Uterus (tissue), 2 donors: ENCODE data around the gene CDCP2.

ENCODE experiments used
- CTCF ChIP-seq, 4 experiments: fragments of 200-600 bp in 2 of 4; fragments of 450-650 bp in 2 of 4; sonication (generic) in 2 of 4; IDR thresholded peaks; one replicate each; pipeline ENCODE4 v1.5.1; 2016 to 2019; ENCODE audit warnings: antibody characterized with exemption in 4 of 4, mild to moderate bottlenecking in 2 of 4, moderate library complexity in 1 of 4
- POLR2A ChIP-seq, 2 donors: fragments of 450-650 bp; IDR thresholded peaks; one replicate each; pipeline ENCODE4 v1.6.1; 2016; ENCODE audit warnings: antibody characterized with exemption in 2 of 2, mild to moderate bottlenecking in 1 of 2, moderate library complexity in 1 of 2

GRCh38 chr1:54168206-54168965 is 15.6 kb upstream of the CDCP2 start:
- TF ChIP-seq CTCF (IDR thresholded peaks at IDR 0.05) (no peak), POLR2A (IDR thresholded peaks at IDR 0.05) (no peak)
